Loucy (cell line): ENCODE results near the gene ZNF227.
A peak's percentile ranks its signal among the peaks of the same experiment; 100 is the strongest.

Source experiments
- H2AFZ ChIP-seq: fragments of 200-600 bp; sonication (generic); 2 replicates; pipeline ENCODE4 v1.6.0; 2016; ENCODE audit warnings: antibody characterized with exemption, mild to moderate bottlenecking, low read length, moderate library complexity
- H3F3A ChIP-seq: fragments of 200-600 bp; 2 replicates; pipeline ENCODE4 v1.6.0; 2016; ENCODE audit warnings: antibody characterized with exemption, low read depth, mild to moderate bottlenecking
- H3K27me3 ChIP-seq: fragments of 200-600 bp; sonication (generic); 2 replicates; pipeline ENCODE4 v1.6.1; 2014; ENCODE audit warnings: low read length, mild to moderate bottlenecking; ENCODE audit not compliant: insufficient read depth, poor library complexity, severe bottlenecking
- H3K36me3 ChIP-seq: fragments of 200-600 bp; sonication (generic); 2 replicates; pipeline ENCODE4 v1.6.1; 2016; ENCODE audit warnings: low read length; ENCODE audit not compliant: insufficient read depth
- H3K4me1 ChIP-seq: fragments of 200-600 bp; sonication (generic); 2 replicates; pipeline ENCODE4 v1.5.1; 2014; ENCODE audit warnings: low read length, mild to moderate bottlenecking; ENCODE audit not compliant: insufficient read depth, poor library complexity, severe bottlenecking
- H3K4me2 ChIP-seq: fragments of 200-600 bp; sonication (generic); 2 replicates; pipeline ENCODE4 v1.6.0; 2014; ENCODE audit warnings: antibody characterized with exemption, low read length, low read depth, mild to moderate bottlenecking; ENCODE audit not compliant: poor library complexity, severe bottlenecking
- H3K4me3 ChIP-seq: fragments of 200-600 bp; sonication (generic); 2 replicates; pipeline ENCODE4 v1.5.1; 2014; ENCODE audit warnings: low read length, mild to moderate bottlenecking, mixed read lengths; ENCODE audit not compliant: poor library complexity, severe bottlenecking
- H3K79me2 ChIP-seq: fragments of 200-600 bp; sonication (generic); 2 replicates; pipeline ENCODE4 v1.6.1; 2014; ENCODE audit warnings: low read length; ENCODE audit not compliant: insufficient read depth
- H3K9ac ChIP-seq: fragments of 200-600 bp; sonication (generic); 2 replicates; pipeline ENCODE4 v1.6.0; 2014; ENCODE audit warnings: mild to moderate bottlenecking, low read depth, low read length, moderate library complexity; ENCODE audit not compliant: poor library complexity, severe bottlenecking
- H3K9me2 ChIP-seq: fragments of 200-600 bp; sonication (generic); replicated peaks from 2 replicates; pipeline ENCODE4 v1.6.1; 2016; ENCODE audit warnings: low read depth, low read length, mixed read lengths
- H3K9me3 ChIP-seq: fragments of 200-600 bp; sonication (generic); 2 replicates; pipeline ENCODE4 v1.6.1; 2014; ENCODE audit warnings: mild to moderate bottlenecking, antibody characterized with exemption, low read length, low read depth; ENCODE audit not compliant: insufficient read depth
- H4K20me1 ChIP-seq: fragments of 200-600 bp; sonication (generic); 2 replicates; pipeline ENCODE4 v1.6.0; 2014; ENCODE audit warnings: antibody characterized with exemption, low read length, mild to moderate bottlenecking; ENCODE audit not compliant: insufficient read depth, poor library complexity, severe bottlenecking
- CTCF ChIP-seq: fragments of 200-600 bp; sonication (generic); conservative IDR thresholded peaks from 2 replicates; pipeline ENCODE4 v1.5.1; 2014; ENCODE audit warnings: mild to moderate bottlenecking, antibody characterized with exemption, low read length
- EZH2phosphoT487 ChIP-seq: fragments of 200-600 bp; IDR thresholded peaks from 2 replicates; pipeline ENCODE4 v1.6.1; 2018; ENCODE audit warnings: antibody characterized with exemption, mild to moderate bottlenecking, moderate library complexity, borderline replicate concordance

ZNF227 gene

GRCh38 chr19:44212250-44212865 is at the start of gene ZNF227:
Gene ZNF227, plus strand, starts transcription at chr19:44212532. Its CDS starts 5,261 bp downstream, at chr19:44217793.
- no peaks in the 10 kb centered on the region for H3F3A ChIP-seq
- no peak for TF ChIP-seq CTCF
- no peak for TF ChIP-seq EZH2phosphoT487
- H3K4me3 ChIP-seq: peak within 1 kb of the TSS; percentile 97
- peaks cover 34% of the 10 kb centered on the region for H3K4me1 ChIP-seq
- peaks cover 46% of the 10 kb centered on the region for H3K79me2 ChIP-seq
- peak within 1 kb of the TSS; percentile 95 for H2AFZ ChIP-seq
- H3K36me3 ChIP-seq: peaks cover 3% of the 10 kb centered on the region; the same call in 1 of the 2 replicates
- no peaks in the 10 kb centered on the region for H3K9me3 ChIP-seq
- H3K9ac ChIP-seq: peak within 1 kb of the TSS; percentile 82
- H3K9me2 ChIP-seq: no peaks in the 10 kb centered on the region
- peak within 1 kb of the TSS; percentile 96 for H3K4me2 ChIP-seq
- H3K27me3 ChIP-seq: peaks cover 8% of the 10 kb centered on the region
- H4K20me1 ChIP-seq: peaks cover 14% of the 10 kb centered on the region

- Histone ChIP-seq H3K4me2 (peak overlapping the region; percentile 99), H3K4me1 (peaks cover 35% of the 10 kb centered on the region), H3K79me2 (peaks cover 36% of the 10 kb centered on the region), H3K9ac (no peak overlapping the region), H3K9me3 (no peaks in the 10 kb centered on the region), H3F3A (no peaks in the 10 kb centered on the region), H3K27me3 (peaks cover 16% of the 10 kb centered on the region), H4K20me1 (peaks cover 13% of the 10 kb centered on the region), H3K9me2 (no peaks in the 10 kb centered on the region), H3K36me3 (no peaks in the 10 kb centered on the region), H2AFZ (no peak overlapping the region), H3K4me3 (no peak overlapping the region)
- TF ChIP-seq CTCF (no peak), EZH2phosphoT487 (no peak)
Measured at GRCh38 chr19:44163789-44164188, 48.5 kb upstream of the ZNF227 start.

GRCh38 chr19:44164327-44164672 is 48.0 kb upstream of the ZNF227 start:
- Histone ChIP-seq H3K4me3 (peak overlapping the region; percentile 85), H3F3A (no peaks in the 10 kb centered on the region), H4K20me1 (peaks cover 16% of the 10 kb centered on the region), H3K27me3 (peaks cover 16% of the 10 kb centered on the region), H3K4me2 (peak overlapping the region; percentile 99), H3K4me1 (peaks cover 40% of the 10 kb centered on the region), H2AFZ (peak overlapping the region; percentile 97), H3K9me3 (no peaks in the 10 kb centered on the region), H3K9ac (peak overlapping the region; percentile 85), H3K36me3 (no peaks in the 10 kb centered on the region), H3K9me2 (no peaks in the 10 kb centered on the region), H3K79me2 (peaks cover 41% of the 10 kb centered on the region)
- no peak for TF ChIP-seq CTCF
- TF ChIP-seq EZH2phosphoT487: no peak
